Stomach (tissue), 4 donors: ENCODE results near the gene SPATS2.

Experiments
- EP300 ChIP-seq: sonication (generic); formaldehyde crosslinking; IDR thresholded peaks from one replicate; pipeline ENCODE4 v1.6.1; 2017; ENCODE audit warnings: antibody characterized with exemption
- POLR2A ChIP-seq, 4 donors: fragments of 450-650 bp; IDR thresholded peaks; one replicate each; pipeline ENCODE4 v1.6.1; 2016; ENCODE audit warnings: antibody characterized with exemption in 4 of 4, control low read depth in 2 of 4, mild to moderate bottlenecking in 1 of 4, moderate library complexity in 1 of 4
- POLR2AphosphoS5 ChIP-seq, 3 donors: sonication (generic); formaldehyde crosslinking; IDR thresholded peaks; one replicate each; pipeline ENCODE4 v1.6.1; 2016; ENCODE audit warnings: antibody characterized with exemption in 3 of 3
- TF ChIP-seq, protein P1 (sequence below), 7 experiments: fragments of 450-650 bp in 4 of 7; fragments of 200-600 bp in 3 of 7; sonication (generic) in 3 of 7; IDR thresholded peaks; one replicate each; pipeline ENCODE4 v1.5.1; 2016 to 2019; ENCODE audit warnings: antibody characterized with exemption in 7 of 7, control low read depth in 2 of 7, mild to moderate bottlenecking in 1 of 7

- no peak for TF ChIP-seq POLR2A (IDR thresholded peaks at IDR 0.05)
- TF ChIP-seq, protein P1, sequence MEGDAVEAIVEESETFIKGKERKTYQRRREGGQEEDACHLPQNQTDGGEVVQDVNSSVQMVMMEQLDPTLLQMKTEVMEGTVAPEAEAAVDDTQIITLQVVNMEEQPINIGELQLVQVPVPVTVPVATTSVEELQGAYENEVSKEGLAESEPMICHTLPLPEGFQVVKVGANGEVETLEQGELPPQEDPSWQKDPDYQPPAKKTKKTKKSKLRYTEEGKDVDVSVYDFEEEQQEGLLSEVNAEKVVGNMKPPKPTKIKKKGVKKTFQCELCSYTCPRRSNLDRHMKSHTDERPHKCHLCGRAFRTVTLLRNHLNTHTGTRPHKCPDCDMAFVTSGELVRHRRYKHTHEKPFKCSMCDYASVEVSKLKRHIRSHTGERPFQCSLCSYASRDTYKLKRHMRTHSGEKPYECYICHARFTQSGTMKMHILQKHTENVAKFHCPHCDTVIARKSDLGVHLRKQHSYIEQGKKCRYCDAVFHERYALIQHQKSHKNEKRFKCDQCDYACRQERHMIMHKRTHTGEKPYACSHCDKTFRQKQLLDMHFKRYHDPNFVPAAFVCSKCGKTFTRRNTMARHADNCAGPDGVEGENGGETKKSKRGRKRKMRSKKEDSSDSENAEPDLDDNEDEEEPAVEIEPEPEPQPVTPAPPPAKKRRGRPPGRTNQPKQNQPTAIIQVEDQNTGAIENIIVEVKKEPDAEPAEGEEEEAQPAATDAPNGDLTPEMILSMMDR (IDR thresholded peaks at IDR 0.05), result no peak
- TF ChIP-seq EP300, result no peak
- no peak for TF ChIP-seq POLR2AphosphoS5 (IDR thresholded peaks at IDR 0.05)
These were observed 43.6 kb downstream of the SPATS2 start for GRCh38 chr12:49410818-49411217.
